Esophagus squamous epithelium (tissue), 4 donors: Measurements from ENCODE around the gene DDX3X.

Source experiments
- POLR2A ChIP-seq, 4 donors: fragments of 450-650 bp; IDR thresholded peaks; one replicate each; pipeline ENCODE4 v1.6.1; 2017; ENCODE audit warnings: antibody characterized with exemption in 4 of 4, mild to moderate bottlenecking in 4 of 4, moderate library complexity in 3 of 4
- TF ChIP-seq, protein P1 (sequence below), 6 experiments: fragments of 450-650 bp in 4 of 6; fragments of 200-600 bp in 2 of 6; sonication (generic) in 2 of 6; IDR thresholded peaks; one replicate each; pipeline ENCODE4 v1.5.1; 2016 to 2019; ENCODE audit warnings: antibody characterized with exemption in 6 of 6, mild to moderate bottlenecking in 4 of 6, moderate library complexity in 4 of 6

GRCh38 chrX:41304178-41304577, 29.8 kb upstream of the DDX3X start:
- TF ChIP-seq, protein P1, sequence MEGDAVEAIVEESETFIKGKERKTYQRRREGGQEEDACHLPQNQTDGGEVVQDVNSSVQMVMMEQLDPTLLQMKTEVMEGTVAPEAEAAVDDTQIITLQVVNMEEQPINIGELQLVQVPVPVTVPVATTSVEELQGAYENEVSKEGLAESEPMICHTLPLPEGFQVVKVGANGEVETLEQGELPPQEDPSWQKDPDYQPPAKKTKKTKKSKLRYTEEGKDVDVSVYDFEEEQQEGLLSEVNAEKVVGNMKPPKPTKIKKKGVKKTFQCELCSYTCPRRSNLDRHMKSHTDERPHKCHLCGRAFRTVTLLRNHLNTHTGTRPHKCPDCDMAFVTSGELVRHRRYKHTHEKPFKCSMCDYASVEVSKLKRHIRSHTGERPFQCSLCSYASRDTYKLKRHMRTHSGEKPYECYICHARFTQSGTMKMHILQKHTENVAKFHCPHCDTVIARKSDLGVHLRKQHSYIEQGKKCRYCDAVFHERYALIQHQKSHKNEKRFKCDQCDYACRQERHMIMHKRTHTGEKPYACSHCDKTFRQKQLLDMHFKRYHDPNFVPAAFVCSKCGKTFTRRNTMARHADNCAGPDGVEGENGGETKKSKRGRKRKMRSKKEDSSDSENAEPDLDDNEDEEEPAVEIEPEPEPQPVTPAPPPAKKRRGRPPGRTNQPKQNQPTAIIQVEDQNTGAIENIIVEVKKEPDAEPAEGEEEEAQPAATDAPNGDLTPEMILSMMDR (IDR thresholded peaks at IDR 0.05): no peak
- TF ChIP-seq POLR2A (IDR thresholded peaks at IDR 0.05): no peak
